Measurements from ENCODE around the gene RIMS4.

RIMS4 gene

DNA sequence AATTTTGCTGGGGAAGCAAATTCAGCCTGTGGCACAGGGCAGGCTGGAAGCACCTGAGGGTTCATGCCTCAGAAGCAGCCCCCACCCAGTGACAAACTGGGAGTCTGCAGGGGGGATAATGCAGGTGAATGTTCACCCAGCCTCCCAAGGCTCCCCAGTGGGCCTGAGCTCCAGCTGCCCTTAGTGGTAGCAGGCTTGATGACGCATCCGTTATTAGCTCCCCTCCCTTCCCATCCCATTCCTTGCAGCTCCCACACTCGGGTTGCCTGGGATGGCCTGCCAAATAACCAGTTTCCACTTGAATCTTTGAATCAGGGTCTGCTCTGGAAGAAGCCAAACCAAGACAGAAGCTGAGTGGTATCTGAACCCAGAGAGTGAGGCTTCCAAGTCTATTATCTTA lies 48.9 kb downstream of the RIMS4 start:
- Histone ChIP-seq H3K4me3 (ENCODE audit: low read length) (no peak overlapping the region), H3K27ac (ENCODE audit: low read depth, low read length) (no peak overlapping the region), H3K4me1 (ENCODE audit: control insufficient read depth, low read length) (no peaks in the 10 kb centered on the region), H3K36me3 (ENCODE audit: control insufficient read depth, low read length) (no peaks in the 10 kb centered on the region), H3K9me3 (ENCODE audit: control insufficient read depth, insufficient read depth, low read length) (no peaks in the 10 kb centered on the region), H3K9me2 (replicated peaks; ENCODE audit: control insufficient read depth, low read length) (no peaks in the 10 kb centered on the region), H3K79me2 (ENCODE audit: control insufficient read depth, low read length) (no peaks in the 10 kb centered on the region), H4K20me1 (ENCODE audit: control insufficient read depth, insufficient read depth, low read depth, low read length) (no peaks in the 10 kb centered on the region), H3F3A (ENCODE audit: control insufficient read depth, insufficient read depth) (no peaks in the 10 kb centered on the region), H3K4me2 (ENCODE audit: low read length) (no peak overlapping the region), H3K27me3 (ENCODE audit: control insufficient read depth, low read length) (peaks cover 10% of the 10 kb centered on the region)
- TF ChIP-seq, protein P1, sequence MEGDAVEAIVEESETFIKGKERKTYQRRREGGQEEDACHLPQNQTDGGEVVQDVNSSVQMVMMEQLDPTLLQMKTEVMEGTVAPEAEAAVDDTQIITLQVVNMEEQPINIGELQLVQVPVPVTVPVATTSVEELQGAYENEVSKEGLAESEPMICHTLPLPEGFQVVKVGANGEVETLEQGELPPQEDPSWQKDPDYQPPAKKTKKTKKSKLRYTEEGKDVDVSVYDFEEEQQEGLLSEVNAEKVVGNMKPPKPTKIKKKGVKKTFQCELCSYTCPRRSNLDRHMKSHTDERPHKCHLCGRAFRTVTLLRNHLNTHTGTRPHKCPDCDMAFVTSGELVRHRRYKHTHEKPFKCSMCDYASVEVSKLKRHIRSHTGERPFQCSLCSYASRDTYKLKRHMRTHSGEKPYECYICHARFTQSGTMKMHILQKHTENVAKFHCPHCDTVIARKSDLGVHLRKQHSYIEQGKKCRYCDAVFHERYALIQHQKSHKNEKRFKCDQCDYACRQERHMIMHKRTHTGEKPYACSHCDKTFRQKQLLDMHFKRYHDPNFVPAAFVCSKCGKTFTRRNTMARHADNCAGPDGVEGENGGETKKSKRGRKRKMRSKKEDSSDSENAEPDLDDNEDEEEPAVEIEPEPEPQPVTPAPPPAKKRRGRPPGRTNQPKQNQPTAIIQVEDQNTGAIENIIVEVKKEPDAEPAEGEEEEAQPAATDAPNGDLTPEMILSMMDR (IDR thresholded peaks at IDR 0.05; ENCODE audit: low read depth, low read length, poor library complexity, severe bottlenecking): no peak
- no peak for TF ChIP-seq EZH2phosphoT487 (IDR thresholded peaks at IDR 0.05; ENCODE audit: borderline replicate concordance, low read length)

DNA sequence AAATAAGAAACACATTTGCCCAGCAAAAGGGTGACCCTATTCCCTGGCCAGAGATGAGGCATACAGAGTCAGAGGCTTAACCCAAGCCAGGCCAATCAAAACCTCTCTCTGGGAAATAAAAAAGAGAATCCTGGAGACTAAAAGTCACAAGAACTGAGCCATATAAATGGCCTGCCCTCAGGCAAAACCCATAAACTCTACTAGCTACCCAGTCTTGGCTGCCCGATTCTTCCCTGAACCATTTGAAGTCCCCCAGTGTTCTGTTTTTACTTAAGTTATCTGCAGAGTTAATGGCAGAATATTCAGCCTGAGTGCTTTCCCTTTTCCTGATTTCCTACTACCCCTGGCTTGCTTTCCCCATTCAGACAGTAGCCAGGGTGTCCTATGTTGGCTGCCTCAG lies 50.8 kb downstream of the RIMS4 start:
- Histone ChIP-seq H3F3A (ENCODE audit: control insufficient read depth, insufficient read depth) (no peaks in the 10 kb centered on the region), H3K9me2 (replicated peaks; ENCODE audit: control insufficient read depth, low read length) (no peaks in the 10 kb centered on the region), H3K36me3 (ENCODE audit: control insufficient read depth, low read length) (no peaks in the 10 kb centered on the region), H3K27ac (ENCODE audit: low read depth, low read length) (no peak overlapping the region), H3K79me2 (ENCODE audit: control insufficient read depth, low read length) (no peaks in the 10 kb centered on the region), H3K9me3 (ENCODE audit: control insufficient read depth, insufficient read depth, low read length) (no peaks in the 10 kb centered on the region), H3K4me3 (ENCODE audit: low read length) (no peak overlapping the region), H3K4me1 (ENCODE audit: control insufficient read depth, low read length) (no peaks in the 10 kb centered on the region), H3K4me2 (ENCODE audit: low read length) (no peak overlapping the region), H4K20me1 (ENCODE audit: control insufficient read depth, insufficient read depth, low read depth, low read length) (no peaks in the 10 kb centered on the region), H3K27me3 (ENCODE audit: control insufficient read depth, low read length) (peaks cover 10% of the 10 kb centered on the region)
- no peak for TF ChIP-seq EZH2phosphoT487 (IDR thresholded peaks at IDR 0.05; ENCODE audit: borderline replicate concordance, low read length)
- TF ChIP-seq, protein P1 (IDR thresholded peaks at IDR 0.05; ENCODE audit: low read depth, low read length, poor library complexity, severe bottlenecking): no peak

DNA sequence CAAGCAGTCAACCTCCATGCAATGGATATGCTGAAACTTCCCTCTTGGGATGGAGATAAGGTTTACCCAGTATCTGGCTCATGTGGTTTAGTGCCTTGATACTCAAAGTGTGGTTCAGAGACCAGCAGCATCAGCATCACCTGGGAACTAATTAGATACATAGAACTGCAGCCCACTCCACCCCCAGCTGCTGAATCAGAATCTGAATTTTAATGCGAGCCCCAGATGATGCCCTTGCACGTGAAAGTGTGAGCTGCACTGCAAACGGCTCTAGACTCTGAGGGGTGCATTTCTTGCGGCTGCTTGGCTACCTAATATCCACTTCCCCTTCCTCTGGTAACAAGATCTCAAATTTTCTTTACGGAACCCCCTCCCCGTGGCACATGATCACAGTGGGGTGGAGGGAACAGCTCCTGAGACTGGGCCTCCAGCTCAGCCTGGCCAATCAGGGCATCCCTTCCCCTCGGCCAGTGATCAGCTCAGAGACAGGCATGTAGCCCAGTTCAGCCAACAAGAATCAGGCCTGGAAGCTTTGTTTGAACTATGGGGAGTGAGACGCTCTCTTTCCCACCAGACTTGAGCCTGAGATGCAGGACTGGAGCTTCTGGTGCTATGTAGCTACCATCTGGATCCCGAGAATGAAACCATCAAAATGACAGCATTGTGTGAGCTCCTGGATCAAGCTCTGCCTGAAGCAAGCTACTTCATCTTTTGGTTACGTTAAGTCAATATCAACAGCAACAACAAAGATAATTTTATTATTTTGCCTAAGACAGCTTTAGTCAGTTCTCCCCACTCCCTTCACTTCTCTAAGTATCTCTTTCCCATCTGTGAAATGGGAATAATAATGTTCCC lies 51.9 kb downstream of the RIMS4 start:
- H3F3A ChIP-seq (ENCODE audit: control insufficient read depth, insufficient read depth): no peaks in the 10 kb centered on the region
- H3K27me3 ChIP-seq (ENCODE audit: control insufficient read depth, low read length): peaks cover 10% of the 10 kb centered on the region
- no peak overlapping the region for H3K4me2 ChIP-seq (ENCODE audit: low read length)
- H3K9me3 ChIP-seq (ENCODE audit: control insufficient read depth, insufficient read depth, low read length): no peaks in the 10 kb centered on the region
- H3K36me3 ChIP-seq (ENCODE audit: control insufficient read depth, low read length): no peaks in the 10 kb centered on the region
- TF ChIP-seq, protein P1 (IDR thresholded peaks at IDR 0.05; ENCODE audit: low read depth, low read length, poor library complexity, severe bottlenecking): no peak
- no peak for TF ChIP-seq EZH2phosphoT487 (IDR thresholded peaks at IDR 0.05; ENCODE audit: borderline replicate concordance, low read length)
- H3K4me3 ChIP-seq (ENCODE audit: low read length): no peak overlapping the region
- H3K9me2 ChIP-seq (replicated peaks; ENCODE audit: control insufficient read depth, low read length): no peaks in the 10 kb centered on the region
- no peaks in the 10 kb centered on the region for H3K4me1 ChIP-seq (ENCODE audit: control insufficient read depth, low read length)
- H3K79me2 ChIP-seq (ENCODE audit: control insufficient read depth, low read length): no peaks in the 10 kb centered on the region
- H4K20me1 ChIP-seq (ENCODE audit: control insufficient read depth, insufficient read depth, low read depth, low read length): no peaks in the 10 kb centered on the region
- no peak overlapping the region for H3K27ac ChIP-seq (ENCODE audit: low read depth, low read length)

Measured in DOHH2 (cell line).